ENCODE results near the gene CRB2.

CRB2 gene

DNA sequence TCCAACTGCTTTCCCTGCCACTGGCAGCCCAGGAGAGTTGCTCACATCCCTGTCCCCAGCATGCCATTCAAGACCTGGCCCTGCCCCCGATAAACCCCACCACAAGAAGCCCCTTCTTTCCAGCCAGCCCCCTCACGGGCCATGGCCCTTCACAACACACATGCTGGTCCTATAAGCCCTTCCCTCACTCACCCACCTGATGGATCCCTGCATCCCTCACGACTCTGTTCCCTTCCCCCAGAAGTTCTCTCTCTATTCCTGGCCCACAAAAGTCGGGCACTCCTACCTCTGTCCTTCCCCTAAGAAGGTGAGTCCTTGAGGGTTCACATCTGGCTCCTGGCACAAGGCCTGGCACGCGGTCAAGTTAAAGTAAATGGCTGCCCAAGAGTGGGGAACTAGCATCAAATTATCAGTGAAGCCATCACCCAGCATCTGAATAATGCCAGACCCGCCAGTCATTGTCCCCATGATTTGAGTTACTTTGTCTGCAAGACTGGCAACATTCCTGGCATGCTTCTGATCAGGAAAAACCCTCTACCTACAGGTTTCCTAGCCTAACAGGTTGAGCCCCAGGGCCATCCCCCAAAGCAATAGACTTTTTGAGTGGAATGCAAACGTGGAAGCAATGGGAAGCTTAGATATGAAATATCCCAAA lies 65.9 kb downstream of the CRB2 start:
- TF ChIP-seq, protein P1, sequence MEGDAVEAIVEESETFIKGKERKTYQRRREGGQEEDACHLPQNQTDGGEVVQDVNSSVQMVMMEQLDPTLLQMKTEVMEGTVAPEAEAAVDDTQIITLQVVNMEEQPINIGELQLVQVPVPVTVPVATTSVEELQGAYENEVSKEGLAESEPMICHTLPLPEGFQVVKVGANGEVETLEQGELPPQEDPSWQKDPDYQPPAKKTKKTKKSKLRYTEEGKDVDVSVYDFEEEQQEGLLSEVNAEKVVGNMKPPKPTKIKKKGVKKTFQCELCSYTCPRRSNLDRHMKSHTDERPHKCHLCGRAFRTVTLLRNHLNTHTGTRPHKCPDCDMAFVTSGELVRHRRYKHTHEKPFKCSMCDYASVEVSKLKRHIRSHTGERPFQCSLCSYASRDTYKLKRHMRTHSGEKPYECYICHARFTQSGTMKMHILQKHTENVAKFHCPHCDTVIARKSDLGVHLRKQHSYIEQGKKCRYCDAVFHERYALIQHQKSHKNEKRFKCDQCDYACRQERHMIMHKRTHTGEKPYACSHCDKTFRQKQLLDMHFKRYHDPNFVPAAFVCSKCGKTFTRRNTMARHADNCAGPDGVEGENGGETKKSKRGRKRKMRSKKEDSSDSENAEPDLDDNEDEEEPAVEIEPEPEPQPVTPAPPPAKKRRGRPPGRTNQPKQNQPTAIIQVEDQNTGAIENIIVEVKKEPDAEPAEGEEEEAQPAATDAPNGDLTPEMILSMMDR (IDR thresholded peaks at IDR 0.05; ENCODE audit: borderline replicate concordance, extremely low read depth, low read length, poor library complexity, severe bottlenecking), result no peak
- no peak for TF ChIP-seq EZH2 (IDR thresholded peaks at IDR 0.05; ENCODE audit: borderline replicate concordance, low read depth, low read length, severe bottlenecking)
- Histone ChIP-seq H4K20me1 (ENCODE audit: insufficient read depth, low read length) (no peaks in the 10 kb centered on the region), H3K4me3 (ENCODE audit: low read depth in 1 of 2, low read length in 2 of 2) (no peak overlapping the region), H3K9ac (ENCODE audit: low read depth, low read length) (no peak overlapping the region), H3K4me1 (ENCODE audit: insufficient read depth, low read length) (no peaks in the 10 kb centered on the region), H3K4me2 (ENCODE audit: insufficient read depth, low read length) (no peak overlapping the region), H3K27ac (ENCODE audit: low read length) (no peak overlapping the region), H3K9me3 (ENCODE audit: insufficient read depth, low read length, severe bottlenecking) (no peaks in the 10 kb centered on the region), H3K36me3 (ENCODE audit: insufficient read depth, low read length) (no peaks in the 10 kb centered on the region; the same call in 1 of the 2 replicates), H3K27me3 (ENCODE audit: insufficient read depth, low read length, poor library complexity) (no peaks in the 10 kb centered on the region), H2AFZ (ENCODE audit: low read depth, low read length) (no peak overlapping the region), H3K79me2 (ENCODE audit: insufficient read depth, low read length) (no peaks in the 10 kb centered on the region)
- ATAC-seq (ENCODE audit: insufficient read depth, low read depth) (no peak), DNase-seq (no peak)

GRCh38 chr9:123422635-123423310 lies 66.8 kb downstream of the CRB2 start:
- no peak for TF ChIP-seq EZH2 (IDR thresholded peaks at IDR 0.05; ENCODE audit: borderline replicate concordance, low read depth, low read length, severe bottlenecking)
- TF ChIP-seq, protein P1 (IDR thresholded peaks at IDR 0.05; ENCODE audit: borderline replicate concordance, extremely low read depth, low read length, poor library complexity, severe bottlenecking), result no peak
- DNase-seq (no peak), ATAC-seq (ENCODE audit: insufficient read depth, low read depth) (no peak)
- Histone ChIP-seq H3K9ac (ENCODE audit: low read depth, low read length) (no peak overlapping the region), H3K36me3 (ENCODE audit: insufficient read depth, low read length) (no peaks in the 10 kb centered on the region; the same call in 1 of the 2 replicates), H3K27ac (ENCODE audit: low read length) (no peak overlapping the region), H3K9me3 (ENCODE audit: insufficient read depth, low read length, severe bottlenecking) (no peaks in the 10 kb centered on the region), H3K4me1 (ENCODE audit: insufficient read depth, low read length) (no peaks in the 10 kb centered on the region), H3K4me3 (ENCODE audit: low read depth in 1 of 2, low read length in 2 of 2) (no peak overlapping the region), H3K4me2 (ENCODE audit: insufficient read depth, low read length) (no peak overlapping the region), H2AFZ (ENCODE audit: low read depth, low read length) (no peak overlapping the region), H3K79me2 (ENCODE audit: insufficient read depth, low read length) (no peaks in the 10 kb centered on the region), H4K20me1 (ENCODE audit: insufficient read depth, low read length) (no peaks in the 10 kb centered on the region), H3K27me3 (ENCODE audit: insufficient read depth, low read length, poor library complexity) (no peaks in the 10 kb centered on the region)

GRCh38 chr9:123423311-123423640 lies 67.3 kb downstream of the CRB2 start:
- Histone ChIP-seq H2AFZ (ENCODE audit: low read depth, low read length) (no peak overlapping the region), H3K79me2 (ENCODE audit: insufficient read depth, low read length) (no peaks in the 10 kb centered on the region), H4K20me1 (ENCODE audit: insufficient read depth, low read length) (no peaks in the 10 kb centered on the region), H3K27me3 (ENCODE audit: insufficient read depth, low read length, poor library complexity) (no peaks in the 10 kb centered on the region), H3K9me3 (ENCODE audit: insufficient read depth, low read length, severe bottlenecking) (no peaks in the 10 kb centered on the region), H3K4me3 (ENCODE audit: low read depth in 1 of 2, low read length in 2 of 2) (no peak overlapping the region), H3K4me2 (ENCODE audit: insufficient read depth, low read length) (no peak overlapping the region), H3K4me1 (ENCODE audit: insufficient read depth, low read length) (no peaks in the 10 kb centered on the region), H3K9ac (ENCODE audit: low read depth, low read length) (no peak overlapping the region), H3K27ac (ENCODE audit: low read length) (no peak overlapping the region), H3K36me3 (ENCODE audit: insufficient read depth, low read length) (no peaks in the 10 kb centered on the region; the same call in 1 of the 2 replicates)
- no peak for ATAC-seq (ENCODE audit: insufficient read depth, low read depth)
- TF ChIP-seq, protein P1 (IDR thresholded peaks at IDR 0.05; ENCODE audit: borderline replicate concordance, extremely low read depth, low read length, poor library complexity, severe bottlenecking), result no peak
- no peak for TF ChIP-seq EZH2 (IDR thresholded peaks at IDR 0.05; ENCODE audit: borderline replicate concordance, low read depth, low read length, severe bottlenecking)
- DNase-seq, result no peak
